A673 (cell line): ENCODE measurements around the gene ADRB2. TPM values are rescaled to one million over a fixed set of nuclear protein-coding genes. Genes with fewer than 3 reads are reported as not detected.

ENCODE experiments used
- BruUV-seq: library from RNA; stranded (reverse); fragments of 400-500 nt; replicated peaks from 2 replicates; lab custom pipeline; 2021; lab: Mats Ljungman, UMichigan
- CTCF ChIA-PET: fragments of 300-600 bp; sonication (Branson Sonifier 250); formaldehyde crosslinking; loops from one replicate; lab custom pipeline; 2022; ENCODE audit warnings: antibody characterized with exemption; lab: Charles Lee
- POLR2A ChIA-PET: fragments of 300-600 bp; sonication (Branson Sonifier 250); formaldehyde crosslinking; loops from one replicate; lab custom pipeline; 2022; ENCODE audit warnings: antibody characterized with exemption; ENCODE audit not compliant: low non-redundant PET; lab: Charles Lee
- DNase-seq: peaks from one replicate; pipeline ENCODE4 v3.0.0-alpha.2; 2015; ENCODE audit warnings: low spot score
- H3K27ac ChIP-seq: fragments of 200-600 bp; sonication (generic); 2 replicates; pipeline ENCODE4 v1.5.1; 2016; ENCODE audit warnings: mixed run types, low read depth, mild to moderate bottlenecking, mixed read lengths, antibody characterized with exemption, low read length; ENCODE audit not compliant: poor library complexity, severe bottlenecking
- H3K27me3 ChIP-seq: fragments of 200-600 bp; sonication (generic); replicated peaks from 2 replicates; pipeline ENCODE4 v1.6.1; 2017; ENCODE audit warnings: mixed run types, low read depth, mild to moderate bottlenecking, mixed read lengths, antibody characterized with exemption, low read length; ENCODE audit not compliant: insufficient read depth, poor library complexity
- H3K36me3 ChIP-seq: fragments of 200-600 bp; sonication (generic); 2 replicates; pipeline ENCODE4 v1.6.1; 2016; ENCODE audit warnings: mixed run types, mild to moderate bottlenecking, mixed read lengths, antibody characterized with exemption, low read length; ENCODE audit not compliant: insufficient read depth, poor library complexity, severe bottlenecking
- H3K4me1 ChIP-seq: fragments of 200-600 bp; sonication (generic); 2 replicates; pipeline ENCODE4 v1.6.1; 2017; ENCODE audit warnings: mixed run types, mild to moderate bottlenecking, mixed read lengths, antibody characterized with exemption, low read length; ENCODE audit not compliant: insufficient read depth, poor library complexity, severe bottlenecking
- H3K4me3 ChIP-seq: fragments of 200-600 bp; sonication (generic); 2 replicates; pipeline ENCODE4 v1.5.1; 2016; ENCODE audit warnings: low read depth, mixed run types, mild to moderate bottlenecking, mixed read lengths, low read length; ENCODE audit not compliant: poor library complexity, severe bottlenecking
- H3K9me3 ChIP-seq: fragments of 200-600 bp; sonication (generic); 2 replicates; pipeline ENCODE4 v1.6.1; 2016; ENCODE audit warnings: mixed run types, low read depth, mild to moderate bottlenecking, mixed read lengths, antibody characterized with exemption, low read length; ENCODE audit not compliant: poor library complexity, severe bottlenecking
- EZH2 ChIP-seq: fragments of 200-600 bp; sonication (generic); IDR thresholded peaks from 2 replicates; pipeline ENCODE4 v1.6.1; 2017; ENCODE audit warnings: borderline replicate concordance, low read depth, mild to moderate bottlenecking, mixed read lengths, antibody characterized with exemption, low read length; ENCODE audit not compliant: poor library complexity, severe bottlenecking
- intact Hi-C: fragments of 100-400 bp; cut with micrococcal nuclease; formaldehyde crosslinking; loops from one replicate; pipeline ENCODE4 v1.10.0; 2022; ENCODE audit not compliant: unreplicated experiment
- total RNA-seq: library from RNA; stranded (reverse); gene quantifications from 2 replicates; pipeline ENCODE4 v1.2.3, GENCODE V29; 2021
- TF ChIP-seq, protein P1 (sequence below): fragments of 300-800, 200-600 bp; sonication (generic); conservative IDR thresholded peaks from 2 replicates; pipeline ENCODE4 v1.5.1; 2017; ENCODE audit warnings: low read depth, mild to moderate bottlenecking, antibody characterized with exemption, low read length, moderate library complexity, mixed read lengths

Gene ADRB2
- total RNA-seq, 1 experiment from 2014 or later, result not detected

DNA sequence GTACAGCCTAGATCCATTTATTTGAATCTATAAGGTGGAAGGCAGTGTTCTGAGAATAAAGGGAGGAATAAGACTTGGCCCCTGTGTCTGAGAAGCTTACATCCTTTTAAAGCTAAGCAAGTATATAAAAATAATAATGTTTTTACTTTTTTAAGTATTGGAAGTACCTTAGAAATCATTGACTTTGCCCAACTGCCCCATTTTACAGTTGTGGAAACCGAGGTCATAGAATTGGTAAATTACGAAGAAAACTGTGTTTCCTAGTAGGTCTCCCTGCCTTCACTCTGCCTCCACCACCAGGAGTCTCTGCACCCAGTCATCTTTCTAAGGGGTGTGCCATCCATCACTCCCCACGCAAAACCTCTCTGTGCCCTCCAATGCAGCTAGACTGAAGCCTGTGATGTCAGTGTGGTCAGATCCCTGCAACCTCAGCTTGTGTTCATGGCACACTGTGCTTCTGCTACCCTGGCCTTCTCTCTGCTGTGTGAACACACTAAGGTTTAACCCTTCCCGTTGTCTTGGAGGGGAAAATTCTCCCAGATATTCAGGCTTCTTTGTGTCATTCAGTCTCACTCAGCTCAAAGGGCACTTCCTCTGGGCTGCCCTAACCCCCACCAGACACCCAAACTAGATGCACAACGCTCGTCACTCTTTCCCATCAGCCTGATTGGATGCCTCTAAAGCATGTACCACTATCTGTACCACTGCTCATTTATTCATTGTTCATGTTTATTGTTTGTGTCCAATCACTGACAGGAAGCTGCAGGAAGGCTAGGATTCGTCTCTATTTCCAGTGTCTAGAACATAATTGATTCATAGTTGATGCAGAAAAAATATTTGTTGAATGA lies 18.2 kb downstream of the ADRB2 start:
- TF ChIP-seq, protein P1, sequence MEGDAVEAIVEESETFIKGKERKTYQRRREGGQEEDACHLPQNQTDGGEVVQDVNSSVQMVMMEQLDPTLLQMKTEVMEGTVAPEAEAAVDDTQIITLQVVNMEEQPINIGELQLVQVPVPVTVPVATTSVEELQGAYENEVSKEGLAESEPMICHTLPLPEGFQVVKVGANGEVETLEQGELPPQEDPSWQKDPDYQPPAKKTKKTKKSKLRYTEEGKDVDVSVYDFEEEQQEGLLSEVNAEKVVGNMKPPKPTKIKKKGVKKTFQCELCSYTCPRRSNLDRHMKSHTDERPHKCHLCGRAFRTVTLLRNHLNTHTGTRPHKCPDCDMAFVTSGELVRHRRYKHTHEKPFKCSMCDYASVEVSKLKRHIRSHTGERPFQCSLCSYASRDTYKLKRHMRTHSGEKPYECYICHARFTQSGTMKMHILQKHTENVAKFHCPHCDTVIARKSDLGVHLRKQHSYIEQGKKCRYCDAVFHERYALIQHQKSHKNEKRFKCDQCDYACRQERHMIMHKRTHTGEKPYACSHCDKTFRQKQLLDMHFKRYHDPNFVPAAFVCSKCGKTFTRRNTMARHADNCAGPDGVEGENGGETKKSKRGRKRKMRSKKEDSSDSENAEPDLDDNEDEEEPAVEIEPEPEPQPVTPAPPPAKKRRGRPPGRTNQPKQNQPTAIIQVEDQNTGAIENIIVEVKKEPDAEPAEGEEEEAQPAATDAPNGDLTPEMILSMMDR, result no peak
- TF ChIP-seq EZH2, result no peak
- intact Hi-C loops, result no loop called here

DNA sequence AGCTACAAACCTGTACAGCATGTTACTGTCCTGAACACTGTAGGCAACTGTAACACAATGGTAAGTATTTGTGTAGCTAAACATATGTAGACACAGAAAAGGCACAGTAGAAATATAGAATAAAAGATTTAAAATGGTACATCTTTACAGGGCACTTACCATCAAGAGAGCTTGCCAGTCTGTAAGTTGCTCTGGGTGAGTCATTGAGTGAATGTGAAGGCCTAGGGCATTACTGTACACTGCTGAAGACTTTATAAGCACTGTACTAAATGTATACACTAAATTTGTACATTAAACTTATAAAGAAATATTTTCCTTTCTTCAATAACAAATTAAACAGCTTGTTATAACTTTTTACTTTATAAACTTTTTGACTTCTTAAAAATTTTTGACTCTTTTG lies 20.5 kb downstream of the ADRB2 start:
- no peaks in the 10 kb centered on the region for H3K36me3 ChIP-seq
- no peaks in the 10 kb centered on the region for H3K9me3 ChIP-seq
- no peak overlapping the region for H3K4me3 ChIP-seq
- ChIA-PET POLR2A (no interaction called here), CTCF (no interaction called here)
- peaks cover 14% of the 10 kb centered on the region for H3K27me3 ChIP-seq
- BruUV-seq, result no TSS peak
- no peak for TF ChIP-seq EZH2
- TF ChIP-seq, protein P1, result no peak
- DNase-seq, result no peak
- intact Hi-C loops, result no loop called here
- no peaks in the 10 kb centered on the region for H3K4me1 ChIP-seq
- no peak overlapping the region for H3K27ac ChIP-seq

More for the DNA sequence above, 18.2 kb downstream of the ADRB2 start:
- ChIA-PET CTCF (no interaction called here), POLR2A (no interaction called here)
- no peak for DNase-seq
- Histone ChIP-seq H3K9me3 (no peaks in the 10 kb centered on the region), H3K4me1 (no peaks in the 10 kb centered on the region), H3K27ac (no peak overlapping the region), H3K27me3 (peaks cover 6% of the 10 kb centered on the region), H3K36me3 (no peaks in the 10 kb centered on the region), H3K4me3 (no peak overlapping the region)
- BruUV-seq, result no TSS peak

DNA sequence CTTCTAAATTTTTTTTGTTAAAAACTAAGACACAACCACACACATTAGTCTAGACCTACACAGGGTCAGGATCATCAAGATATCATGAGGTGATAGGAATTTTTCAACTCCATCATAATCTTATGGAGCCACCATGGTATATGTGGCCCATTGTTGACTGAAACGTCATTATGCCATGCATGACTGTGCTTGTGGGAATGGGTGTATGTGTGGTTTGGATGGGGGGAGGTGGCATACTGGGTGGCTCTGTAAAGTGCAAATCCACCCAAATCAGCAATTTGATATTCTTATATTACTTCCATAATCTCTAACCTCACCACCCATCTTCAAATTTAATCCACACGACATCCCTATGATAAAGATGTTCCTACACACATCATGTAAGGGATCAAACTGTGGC lies 21.0 kb downstream of the ADRB2 start:
- no peaks in the 10 kb centered on the region for H3K9me3 ChIP-seq
- CTCF ChIA-PET, result no interaction called here
- intact Hi-C loops, result no loop called here
- H3K27me3 ChIP-seq, result peaks cover 17% of the 10 kb centered on the region
- no peaks in the 10 kb centered on the region for H3K36me3 ChIP-seq
- no TSS peak for BruUV-seq
- H3K27ac ChIP-seq, result no peak overlapping the region
- TF ChIP-seq EZH2, result no peak
- TF ChIP-seq, protein P1, result no peak
- no peak for DNase-seq
- H3K4me1 ChIP-seq, result no peaks in the 10 kb centered on the region
- H3K4me3 ChIP-seq, result no peak overlapping the region
- POLR2A ChIA-PET, result no interaction called here
